SJSA1 (cell line): ENCODE data around the gene RFC1. TPM values are rescaled to one million over a fixed set of nuclear protein-coding genes. Genes with fewer than 3 reads are reported as not detected.
A peak's percentile ranks its signal among the peaks of the same experiment; 100 is the strongest.

Source experiments
- DNase-seq, 2 experiments: peaks; one replicate each; pipeline ENCODE4 v3.0.0-alpha.2; 2015 to 2020; ENCODE audit warnings: low spot score in 2 of 2, low read depth in 1 of 2
- H3K27ac ChIP-seq: fragments of 250-450 bp; sonication (Bioruptor Pico); 2 replicates; pipeline ENCODE4 v1.5.1; 2020; ENCODE audit warnings: mild to moderate bottlenecking, moderate library complexity
- H3K27me3 ChIP-seq: fragments of 250-450 bp; sonication (Bioruptor Pico); replicated peaks from 2 replicates; pipeline ENCODE4 v1.5.1; 2020; ENCODE audit warnings: mild to moderate bottlenecking, moderate library complexity
- H3K36me3 ChIP-seq: fragments of 250-450 bp; sonication (Bioruptor Pico); 2 replicates; pipeline ENCODE4 v1.5.1; 2020; ENCODE audit warnings: mild to moderate bottlenecking
- H3K4me1 ChIP-seq: fragments of 250-450 bp; sonication (Bioruptor Pico); replicated peaks from 2 replicates; pipeline ENCODE4 v1.6.1; 2021; ENCODE audit warnings: mild to moderate bottlenecking
- H3K4me3 ChIP-seq: fragments of 250-450 bp; sonication (Bioruptor Pico); 2 replicates; pipeline ENCODE4 v1.5.1; 2020; ENCODE audit warnings: mild to moderate bottlenecking
- H3K9me3 ChIP-seq: fragments of 250-450 bp; sonication (Bioruptor Pico); replicated peaks from 2 replicates; pipeline ENCODE4 v1.5.1; 2020; ENCODE audit warnings: mild to moderate bottlenecking
- total RNA-seq: library from RNA; depleted of rRNA; stranded (reverse); fragments of >200 nt; shearing (Covaris generic); gene quantifications from 2 replicates; pipeline ENCODE4 v1.2.3, GENCODE V29; 2014

RFC1 gene
- total RNA-seq, 1 experiment from 2014 or later, result 57.9 TPM

- peaks cover 13% of the 10 kb centered on the region; the same call in 1 of the 2 replicates for H3K36me3 ChIP-seq
- H3K4me1 ChIP-seq, result peaks cover 8% of the 10 kb centered on the region
- H3K27ac ChIP-seq, result no peak overlapping the region
- H3K27me3 ChIP-seq, result no peaks in the 10 kb centered on the region
- no peak overlapping the region for H3K4me3 ChIP-seq
- DNase-seq, result no peak
- no peaks in the 10 kb centered on the region for H3K9me3 ChIP-seq
Measured at GRCh38 chr4:39346856-39347519, 19.2 kb downstream of the RFC1 start.

- H3K27me3 ChIP-seq, result no peaks in the 10 kb centered on the region
- no peak overlapping the region for H3K27ac ChIP-seq
- DNase-seq, result no peak
- H3K4me3 ChIP-seq, result no peak overlapping the region
- H3K4me1 ChIP-seq, result no peaks in the 10 kb centered on the region
- H3K36me3 ChIP-seq, result no peaks in the 10 kb centered on the region; the same call in 1 of the 2 replicates
- no peaks in the 10 kb centered on the region for H3K9me3 ChIP-seq
Measured at GRCh38 chr4:39342731-39343130, 23.4 kb downstream of the RFC1 start.

DNA sequence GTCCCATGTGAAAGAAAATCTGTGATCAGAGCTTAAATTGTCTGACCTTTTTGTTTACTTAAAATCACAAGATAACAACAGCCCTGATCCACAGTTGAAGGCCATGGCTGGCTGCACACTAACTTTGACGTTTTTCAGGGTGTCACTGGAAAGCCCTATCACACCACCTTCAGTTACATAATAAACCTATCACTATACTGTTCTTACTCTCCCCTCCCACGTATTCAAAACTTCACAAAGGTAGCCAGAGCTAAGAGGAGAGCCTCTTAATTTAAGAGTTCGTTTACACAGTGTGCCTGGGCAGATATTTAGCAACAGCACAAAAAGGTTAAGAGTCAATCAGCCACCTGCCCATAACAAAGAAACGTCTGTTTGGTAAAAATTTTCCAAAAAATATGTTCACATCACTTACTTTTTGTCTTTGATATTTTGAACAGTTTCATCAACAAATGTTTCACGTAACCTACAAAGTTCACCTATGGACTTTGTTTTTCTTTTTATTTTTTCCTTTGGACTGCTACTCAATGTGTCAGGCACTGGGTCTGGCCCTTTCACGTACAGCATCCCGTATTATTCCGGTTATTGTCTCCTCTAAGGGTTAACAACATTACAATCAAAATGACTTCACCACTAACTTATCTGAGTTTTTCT is 25.0 kb downstream of the RFC1 start:
- Histone ChIP-seq H3K36me3 (no peaks in the 10 kb centered on the region; the same call in 1 of the 2 replicates), H3K27me3 (no peaks in the 10 kb centered on the region), H3K27ac (no peak overlapping the region), H3K9me3 (no peaks in the 10 kb centered on the region), H3K4me3 (no peak overlapping the region), H3K4me1 (no peaks in the 10 kb centered on the region)
- no peak for DNase-seq

DNA sequence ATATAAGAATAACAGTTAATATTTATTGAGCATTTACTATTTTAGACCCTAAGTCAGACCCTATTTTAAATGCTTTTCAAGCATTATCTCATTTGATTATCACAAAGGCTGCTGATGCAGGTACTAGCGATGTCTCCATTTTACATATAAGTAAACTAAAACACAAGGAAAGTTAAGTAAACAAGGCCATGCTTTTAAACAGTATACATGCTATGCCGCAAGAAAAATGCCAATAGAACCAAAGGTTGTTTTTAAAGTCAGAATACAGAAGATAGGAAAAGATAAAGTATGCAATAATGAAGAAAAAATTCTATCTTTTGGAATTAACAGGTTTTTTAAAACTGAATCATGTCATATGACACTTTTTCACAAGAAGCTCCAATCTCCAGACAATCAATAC is 26.2 kb downstream of the RFC1 start:
- Histone ChIP-seq H3K4me1 (no peaks in the 10 kb centered on the region), H3K27me3 (no peaks in the 10 kb centered on the region), H3K9me3 (no peaks in the 10 kb centered on the region), H3K4me3 (no peak overlapping the region), H3K27ac (no peak overlapping the region), H3K36me3 (no peaks in the 10 kb centered on the region; the same call in 1 of the 2 replicates)
- no peak for DNase-seq

GRCh38 chr4:39337841-39338240 is 28.3 kb downstream of the RFC1 start:
- Histone ChIP-seq H3K9me3 (no peaks in the 10 kb centered on the region), H3K4me1 (no peaks in the 10 kb centered on the region), H3K36me3 (no peaks in the 10 kb centered on the region; the same call in 1 of the 2 replicates), H3K4me3 (no peak overlapping the region), H3K27ac (no peak overlapping the region), H3K27me3 (no peaks in the 10 kb centered on the region)
- no peak for DNase-seq

GRCh38 chr4:39335566-39335965 is 30.6 kb downstream of the RFC1 start:
- H3K27ac ChIP-seq, result no peak overlapping the region
- no peaks in the 10 kb centered on the region for H3K4me1 ChIP-seq

GRCh38 chr4:39331191-39331590 is 35.0 kb downstream of the RFC1 start:
- Histone ChIP-seq H3K36me3 (peaks cover 9% of the 10 kb centered on the region), H3K4me1 (no peaks in the 10 kb centered on the region), H3K27ac (no peak overlapping the region), H3K9me3 (no peaks in the 10 kb centered on the region), H3K4me3 (no peak overlapping the region), H3K27me3 (no peaks in the 10 kb centered on the region)
- no peak for DNase-seq

More at GRCh38 chr4:39335566-39335965, 30.6 kb downstream of the RFC1 start:
- DNase-seq, result no peak
- H3K36me3 ChIP-seq, result no peaks in the 10 kb centered on the region
- no peak overlapping the region for H3K4me3 ChIP-seq
- no peaks in the 10 kb centered on the region for H3K9me3 ChIP-seq
- H3K27me3 ChIP-seq, result no peaks in the 10 kb centered on the region

GRCh38 chr4:39330353-39330752 is 35.8 kb downstream of the RFC1 start:
- Histone ChIP-seq H3K9me3 (no peaks in the 10 kb centered on the region), H3K36me3 (peaks cover 9% of the 10 kb centered on the region), H3K4me1 (no peaks in the 10 kb centered on the region), H3K27ac (no peak overlapping the region), H3K27me3 (no peaks in the 10 kb centered on the region), H3K4me3 (no peak overlapping the region)
- DNase-seq, result no peak

- Histone ChIP-seq H3K4me1 (no peaks in the 10 kb centered on the region), H3K36me3 (peaks cover 12% of the 10 kb centered on the region), H3K27me3 (no peaks in the 10 kb centered on the region), H3K27ac (no peak overlapping the region), H3K4me3 (no peak overlapping the region), H3K9me3 (no peaks in the 10 kb centered on the region)
- no peak for DNase-seq
Measured at GRCh38 chr4:39326468-39326977, 39.6 kb downstream of the RFC1 start.

DNA sequence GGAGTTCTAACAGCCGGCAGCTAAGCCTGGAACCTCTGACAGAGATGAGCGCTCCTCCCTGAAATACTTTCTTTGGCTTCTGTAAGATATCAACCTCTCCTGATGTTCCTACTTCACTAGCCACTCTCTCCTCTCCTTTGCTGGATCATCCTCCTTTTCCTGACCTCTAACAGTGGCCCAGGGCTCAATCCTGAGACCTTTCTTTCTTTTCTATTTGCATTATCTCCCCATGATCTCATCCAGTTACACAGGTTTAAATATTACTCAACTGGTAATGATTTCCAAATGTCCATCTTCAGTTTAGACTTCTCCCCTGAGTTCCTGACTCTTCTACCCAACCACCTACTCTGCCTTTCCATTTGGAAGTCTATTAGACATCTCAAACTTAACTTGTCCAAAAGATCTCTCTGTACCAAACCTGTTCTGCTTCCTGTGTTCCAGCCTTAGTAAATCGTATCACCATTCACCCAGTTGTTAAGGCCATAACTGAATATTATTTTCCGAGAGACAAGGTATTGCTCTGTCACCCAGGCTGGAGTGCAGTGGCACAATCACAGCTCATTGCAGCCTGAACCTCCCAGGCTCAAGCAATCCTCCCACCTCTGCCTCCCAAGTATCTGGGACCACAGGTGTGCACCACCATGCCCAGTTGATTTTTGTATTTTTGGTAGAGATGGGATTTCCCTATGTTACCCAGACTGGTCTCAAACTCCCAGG is 41.1 kb downstream of the RFC1 start:
- DNase-seq, result no peak
- Histone ChIP-seq H3K27ac (no peak overlapping the region), H3K4me3 (no peak overlapping the region), H3K9me3 (no peaks in the 10 kb centered on the region), H3K36me3 (peaks cover 14% of the 10 kb centered on the region), H3K27me3 (no peaks in the 10 kb centered on the region), H3K4me1 (peaks cover 10% of the 10 kb centered on the region)

- Histone ChIP-seq H3K4me3 (no peak overlapping the region), H3K4me1 (peaks cover 16% of the 10 kb centered on the region), H3K27ac (no peak overlapping the region), H3K36me3 (peaks cover 17% of the 10 kb centered on the region), H3K27me3 (no peaks in the 10 kb centered on the region), H3K9me3 (no peaks in the 10 kb centered on the region)
- DNase-seq, result no peak
Measured at GRCh38 chr4:39324446-39324845, 41.7 kb downstream of the RFC1 start.

- H3K27me3 ChIP-seq, result no peaks in the 10 kb centered on the region
- H3K36me3 ChIP-seq, result peaks cover 17% of the 10 kb centered on the region
- H3K4me3 ChIP-seq, result no peak overlapping the region
- H3K9me3 ChIP-seq, result no peaks in the 10 kb centered on the region
- H3K4me1 ChIP-seq, result peaks cover 21% of the 10 kb centered on the region
- no peak overlapping the region for H3K27ac ChIP-seq
- DNase-seq, result no peak
Measured at GRCh38 chr4:39323821-39324220, 42.3 kb downstream of the RFC1 start.

DNA sequence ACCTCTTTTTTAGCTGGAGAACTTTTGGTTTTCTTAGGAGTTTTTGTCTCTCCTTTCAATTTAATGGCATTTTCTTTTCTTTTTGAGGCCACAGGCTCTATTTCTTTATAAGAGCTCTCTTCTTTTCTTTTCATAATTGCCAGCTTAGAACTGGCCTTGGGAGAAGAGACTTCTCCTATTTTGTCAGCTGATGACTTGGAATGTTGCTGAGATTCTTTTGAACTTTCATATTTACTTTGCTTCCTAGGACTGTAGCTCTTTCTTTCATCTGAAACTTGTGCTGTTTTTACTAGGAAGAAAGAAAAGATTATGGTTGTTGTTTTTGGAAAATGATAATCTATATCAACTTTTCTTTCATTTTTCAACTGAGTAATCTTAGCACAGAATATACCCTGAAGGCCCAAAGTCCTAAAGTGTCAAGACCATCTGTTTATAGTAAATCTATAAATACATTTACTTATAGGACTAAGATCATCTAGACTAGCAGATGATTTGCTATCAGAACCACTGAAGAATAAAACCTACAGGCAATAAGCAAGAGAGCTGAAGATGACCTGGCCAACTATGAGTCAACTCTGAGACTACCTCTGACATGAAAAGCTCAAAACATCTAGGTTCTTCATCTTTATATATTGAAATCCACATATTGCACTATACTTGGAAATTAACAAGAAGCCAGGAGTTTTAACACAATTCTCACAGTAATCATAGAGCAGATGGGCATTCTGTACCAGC is 45.6 kb downstream of the RFC1 start:
- H3K4me3 ChIP-seq, result no peak overlapping the region
- peaks cover 12% of the 10 kb centered on the region for H3K36me3 ChIP-seq
- H3K9me3 ChIP-seq, result no peaks in the 10 kb centered on the region
- peaks cover 21% of the 10 kb centered on the region for H3K4me1 ChIP-seq
- peak overlapping the region; percentile 92 for H3K27ac ChIP-seq
- H3K27me3 ChIP-seq, result no peaks in the 10 kb centered on the region
- peak in 1 of 2 experiments; percentile 23 for DNase-seq
